ENCODE measurements around the gene GLI3.

- TF ChIP-seq CTCF (conservative IDR thresholded peaks at IDR 0.05 in 1 of 2, IDR thresholded peaks at IDR 0.05 in 1 of 2; ENCODE audit: extremely low read depth in 1 of 2, insufficient read depth in 1 of 2, low read depth in 1 of 2, low read length in 2 of 2) (no peak), EZH2 (IDR thresholded peaks at IDR 0.05; ENCODE audit: borderline replicate concordance, low read length) (no peak)
Observed at GRCh38 chr7:41977661-41978060, 259.3 kb downstream of the GLI3 start.
